Measurements from ENCODE around the gene ACP7.
A peak's percentile ranks its signal among the peaks of the same experiment; 100 is the strongest.

The ACP7 gene

DNA sequence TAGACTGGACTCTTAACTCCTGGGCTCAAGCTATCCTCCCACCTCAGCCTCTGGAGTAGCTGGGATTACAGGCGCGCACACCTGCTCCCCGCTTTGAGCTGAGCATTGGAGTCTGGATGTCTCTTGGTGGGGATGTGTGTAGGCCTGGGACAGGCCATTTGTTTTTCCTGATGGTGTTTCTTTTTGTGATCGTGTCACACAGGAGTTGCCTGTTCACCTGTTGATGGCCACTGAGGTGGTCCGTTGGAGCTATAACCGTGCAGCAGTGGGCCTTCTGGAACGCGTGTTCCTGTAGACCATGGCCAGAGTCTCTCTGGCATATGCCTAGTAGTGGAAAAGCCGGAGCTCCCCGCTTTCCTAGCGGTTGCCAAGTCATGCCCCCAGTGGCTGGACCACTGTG lies 44.9 kb downstream of the ACP7 start:
- no peaks in the 10 kb centered on the region for H3K9me3 ChIP-seq (ENCODE audit: control insufficient read depth, low read length)
- peaks cover 62% of the 10 kb centered on the region for H3K4me1 ChIP-seq (ENCODE audit: control insufficient read depth, insufficient read depth, low read length)
- H3K27me3 ChIP-seq (ENCODE audit: control insufficient read depth, insufficient read depth, low read length) = no peaks in the 10 kb centered on the region
- no peak overlapping the region for H3K4me3 ChIP-seq (ENCODE audit: low read length)
- H3K36me3 ChIP-seq (ENCODE audit: control insufficient read depth, insufficient read depth, low read length) = no peaks in the 10 kb centered on the region
- no peak overlapping the region for H3K9ac ChIP-seq (ENCODE audit: low read length)

GRCh38 chr19:39130337-39131254 lies 46.4 kb downstream of the ACP7 start:
- Histone ChIP-seq H3K9me3 (ENCODE audit: control insufficient read depth, low read length) (no peaks in the 10 kb centered on the region), H3K4me3 (ENCODE audit: low read length) (no peak overlapping the region), H3K27me3 (ENCODE audit: control insufficient read depth, insufficient read depth, low read length) (no peaks in the 10 kb centered on the region), H3K4me1 (ENCODE audit: control insufficient read depth, insufficient read depth, low read length) (peaks cover 60% of the 10 kb centered on the region), H3K36me3 (ENCODE audit: control insufficient read depth, insufficient read depth, low read length) (no peaks in the 10 kb centered on the region), H3K9ac (ENCODE audit: low read length) (peak overlapping the region; percentile 13)

- Histone ChIP-seq H3K4me3 (ENCODE audit: low read length) (no peak overlapping the region), H3K27me3 (ENCODE audit: control insufficient read depth, insufficient read depth, low read length) (no peaks in the 10 kb centered on the region), H3K9me3 (ENCODE audit: control insufficient read depth, low read length) (no peaks in the 10 kb centered on the region), H3K9ac (ENCODE audit: low read length) (peak overlapping the region; percentile 13), H3K36me3 (ENCODE audit: control insufficient read depth, insufficient read depth, low read length) (no peaks in the 10 kb centered on the region), H3K4me1 (ENCODE audit: control insufficient read depth, insufficient read depth, low read length) (peaks cover 66% of the 10 kb centered on the region)
Measured at GRCh38 chr19:39131255-39131755, 47.1 kb downstream of the ACP7 start.

- Histone ChIP-seq H3K36me3 (ENCODE audit: control insufficient read depth, insufficient read depth, low read length) (no peaks in the 10 kb centered on the region), H3K9me3 (ENCODE audit: control insufficient read depth, low read length) (no peaks in the 10 kb centered on the region), H3K4me3 (ENCODE audit: low read length) (no peak overlapping the region), H3K27me3 (ENCODE audit: control insufficient read depth, insufficient read depth, low read length) (no peaks in the 10 kb centered on the region), H3K9ac (ENCODE audit: low read length) (no peak overlapping the region), H3K4me1 (ENCODE audit: control insufficient read depth, insufficient read depth, low read length) (peaks cover 69% of the 10 kb centered on the region)
Measured at GRCh38 chr19:39132344-39132969, 48.3 kb downstream of the ACP7 start.

- peak overlapping the region; percentile 37 for H3K9ac ChIP-seq (ENCODE audit: low read length)
- no peaks in the 10 kb centered on the region for H3K27me3 ChIP-seq (ENCODE audit: control insufficient read depth, insufficient read depth, low read length)
- no peaks in the 10 kb centered on the region for H3K36me3 ChIP-seq (ENCODE audit: control insufficient read depth, insufficient read depth, low read length)
- H3K9me3 ChIP-seq (ENCODE audit: control insufficient read depth, low read length) = no peaks in the 10 kb centered on the region
- no peak overlapping the region for H3K4me3 ChIP-seq (ENCODE audit: low read length)
- H3K4me1 ChIP-seq (ENCODE audit: control insufficient read depth, insufficient read depth, low read length) = peaks cover 66% of the 10 kb centered on the region
Measured at GRCh38 chr19:39133431-39134270, 49.5 kb downstream of the ACP7 start.

GRCh38 chr19:39135701-39136100 lies 51.5 kb downstream of the ACP7 start:
- Histone ChIP-seq H3K9me3 (ENCODE audit: control insufficient read depth, low read length) (no peaks in the 10 kb centered on the region), H3K4me1 (ENCODE audit: control insufficient read depth, insufficient read depth, low read length) (peaks cover 75% of the 10 kb centered on the region)

DNA sequence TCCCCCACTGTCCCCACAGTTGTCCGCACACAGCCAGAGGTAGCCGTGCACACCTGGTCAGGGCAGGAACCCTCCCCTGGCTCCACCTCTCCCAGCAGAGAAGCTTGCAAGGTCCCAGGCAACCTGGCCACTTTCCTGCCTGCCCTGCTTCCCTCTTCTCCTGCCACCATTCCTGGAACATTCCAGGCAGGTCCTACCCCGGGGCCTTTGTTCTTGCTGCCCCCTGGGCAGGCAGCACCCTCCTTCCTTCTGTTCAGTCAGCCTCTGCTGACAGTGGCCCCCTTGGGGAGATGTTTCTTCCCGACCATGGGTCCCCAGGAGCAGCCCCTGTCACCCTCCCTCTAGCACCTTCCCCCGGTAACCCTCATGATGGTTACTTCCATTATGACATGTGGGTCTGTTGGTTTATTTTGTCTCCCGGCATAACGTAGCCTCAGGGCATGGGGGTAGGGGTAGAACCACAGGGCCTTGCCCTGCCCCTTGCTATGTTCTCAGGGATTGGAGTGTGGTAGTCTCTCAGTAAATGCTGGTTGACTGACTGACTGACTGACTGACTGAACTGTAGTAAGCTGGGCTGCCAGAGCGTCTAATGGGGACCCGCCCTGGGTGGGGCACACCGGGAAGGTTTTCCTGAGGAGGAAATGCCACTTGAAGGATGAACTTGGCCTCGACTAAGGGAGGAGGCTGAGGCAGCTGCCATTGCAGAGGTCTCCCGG lies 52.2 kb downstream of the ACP7 start:
- no peak overlapping the region for H3K4me3 ChIP-seq (ENCODE audit: low read length)
- peaks cover 69% of the 10 kb centered on the region for H3K4me1 ChIP-seq (ENCODE audit: control insufficient read depth, insufficient read depth, low read length)
- no peaks in the 10 kb centered on the region for H3K9me3 ChIP-seq (ENCODE audit: control insufficient read depth, low read length)
- H3K9ac ChIP-seq (ENCODE audit: low read length) = peak overlapping the region; percentile 18
- H3K36me3 ChIP-seq (ENCODE audit: control insufficient read depth, insufficient read depth, low read length) = no peaks in the 10 kb centered on the region
- H3K27me3 ChIP-seq (ENCODE audit: control insufficient read depth, insufficient read depth, low read length) = no peaks in the 10 kb centered on the region

More at GRCh38 chr19:39135701-39136100, 51.5 kb downstream of the ACP7 start:
- Histone ChIP-seq H3K9ac (ENCODE audit: low read length) (peak overlapping the region; percentile 18), H3K36me3 (ENCODE audit: control insufficient read depth, insufficient read depth, low read length) (no peaks in the 10 kb centered on the region), H3K4me3 (ENCODE audit: low read length) (no peak overlapping the region), H3K27me3 (ENCODE audit: control insufficient read depth, insufficient read depth, low read length) (no peaks in the 10 kb centered on the region)

- peaks cover 62% of the 10 kb centered on the region for H3K4me1 ChIP-seq (ENCODE audit: control insufficient read depth, insufficient read depth, low read length)
- H3K9ac ChIP-seq (ENCODE audit: low read length) = no peak overlapping the region
- H3K9me3 ChIP-seq (ENCODE audit: control insufficient read depth, low read length) = no peaks in the 10 kb centered on the region
- no peaks in the 10 kb centered on the region for H3K27me3 ChIP-seq (ENCODE audit: control insufficient read depth, insufficient read depth, low read length)
- H3K36me3 ChIP-seq (ENCODE audit: control insufficient read depth, insufficient read depth, low read length) = no peaks in the 10 kb centered on the region
- no peak overlapping the region for H3K4me3 ChIP-seq (ENCODE audit: low read length)
Measured at GRCh38 chr19:39137131-39137530, 53.0 kb downstream of the ACP7 start.

GRCh38 chr19:39138221-39139211 lies 54.3 kb downstream of the ACP7 start:
- H3K4me3 ChIP-seq (ENCODE audit: low read length) = no peak overlapping the region
- no peaks in the 10 kb centered on the region for H3K36me3 ChIP-seq (ENCODE audit: control insufficient read depth, insufficient read depth, low read length)
- H3K4me1 ChIP-seq (ENCODE audit: control insufficient read depth, insufficient read depth, low read length) = peaks cover 50% of the 10 kb centered on the region
- H3K27me3 ChIP-seq (ENCODE audit: control insufficient read depth, insufficient read depth, low read length) = no peaks in the 10 kb centered on the region
- H3K9me3 ChIP-seq (ENCODE audit: control insufficient read depth, low read length) = no peaks in the 10 kb centered on the region
- H3K9ac ChIP-seq (ENCODE audit: low read length) = no peak overlapping the region

DNA sequence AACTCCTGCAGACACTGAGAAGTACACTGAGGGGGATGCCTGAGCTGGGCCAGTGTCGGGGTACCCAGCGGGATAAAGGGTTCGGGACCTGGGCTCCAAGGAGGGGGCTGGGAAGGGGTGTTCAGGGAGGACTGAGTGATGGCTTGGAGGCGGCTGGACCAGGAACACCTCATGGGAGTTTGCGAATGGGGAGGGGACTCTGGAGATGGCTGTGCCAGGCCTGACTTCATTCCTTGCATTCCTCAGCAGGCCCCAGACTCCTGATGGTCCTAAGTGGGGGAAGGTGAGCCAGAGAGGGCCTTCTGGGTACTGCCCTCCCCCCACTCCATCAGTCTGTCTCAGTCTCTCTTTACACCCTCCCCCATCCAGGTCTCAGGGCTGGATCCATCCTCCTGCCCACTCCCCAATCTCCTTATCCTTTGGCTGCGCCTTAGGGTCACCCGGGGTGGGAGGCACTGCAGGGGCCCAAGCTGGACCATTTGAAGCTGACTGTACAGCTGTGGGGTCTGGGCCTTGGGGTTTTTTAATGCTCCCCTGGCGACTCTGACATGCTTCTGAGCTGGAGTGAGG lies 55.2 kb downstream of the ACP7 start:
- H3K36me3 ChIP-seq (ENCODE audit: control insufficient read depth, insufficient read depth, low read length) = no peaks in the 10 kb centered on the region
- H3K27me3 ChIP-seq (ENCODE audit: control insufficient read depth, insufficient read depth, low read length) = no peaks in the 10 kb centered on the region
- no peak overlapping the region for H3K9ac ChIP-seq (ENCODE audit: low read length)
- no peak overlapping the region for H3K4me3 ChIP-seq (ENCODE audit: low read length)
- peaks cover 46% of the 10 kb centered on the region for H3K4me1 ChIP-seq (ENCODE audit: control insufficient read depth, insufficient read depth, low read length)
- no peaks in the 10 kb centered on the region for H3K9me3 ChIP-seq (ENCODE audit: control insufficient read depth, low read length)

Measured in mucosa of stomach (tissue), 1 donor.